Measurements from ENCODE around the gene KCNJ1. TPM values are rescaled to one million over a fixed set of nuclear protein-coding genes. Genes with fewer than 3 reads are reported as not detected.

KCNJ1 gene
- total and polyA plus RNA-seq, 2 donors (not counting 3 experiments of a cell fraction or from before 2014, with no cell fraction given), result not detected

GRCh38 chr11:128891913-128892398 is 24.9 kb upstream of the KCNJ1 start:
- CTCF ChIA-PET, result interaction anchor here (1.0 to 11.2 kb wide), 6 partner anchors 7 to 72 kb away, joined by 4 to 951 read pairs (median 17); no protein-coding TSS in a partner anchor
- H3K9me1 ChIP-seq (replicated peaks; ENCODE audit: control insufficient read depth, extremely low read depth, insufficient read depth, low read length), result no peaks in the 10 kb centered on the region
- H3K4me3 ChIP-seq (replicated peaks in 1 of 3; ENCODE audit: insufficient read depth in 1 of 3, low read depth in 1 of 3, low read length in 3 of 3), result no peak overlapping the region
- H3K9me3 ChIP-seq (replicated peaks; ENCODE audit: control insufficient read depth, insufficient read depth, low read length), result no peaks in the 10 kb centered on the region
- no peaks in the 10 kb centered on the region for H3K36me3 ChIP-seq (ENCODE audit: control insufficient read depth in 2 of 2, extremely low read depth in 1 of 2, insufficient read depth in 2 of 2, low read length in 2 of 2)
- H4K20me1 ChIP-seq (replicated peaks; ENCODE audit: control insufficient read depth, extremely low read depth, insufficient read depth, low read length), result no peaks in the 10 kb centered on the region
- H2AFZ ChIP-seq (ENCODE audit: low read depth, low read length), result no peak overlapping the region
- H3K4me2 ChIP-seq (ENCODE audit: insufficient read depth, low read length), result no peak overlapping the region
- H3K79me2 ChIP-seq (ENCODE audit: control insufficient read depth, insufficient read depth, low read length), result no peaks in the 10 kb centered on the region
- POLR2A ChIA-PET, result no interaction called here
- H3K27ac ChIP-seq (ENCODE audit: insufficient read depth, low read depth, low read length), result no peak overlapping the region
- no TSS peak for BruUV-seq (replicated peaks)
- TF ChIP-seq, protein P1, sequence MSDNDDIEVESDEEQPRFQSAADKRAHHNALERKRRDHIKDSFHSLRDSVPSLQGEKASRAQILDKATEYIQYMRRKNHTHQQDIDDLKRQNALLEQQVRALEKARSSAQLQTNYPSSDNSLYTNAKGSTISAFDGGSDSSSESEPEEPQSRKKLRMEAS (IDR thresholded peaks at IDR 0.05; ENCODE audit: insufficient read depth, insufficient read length), result no peak
- no peak for TF ChIP-seq EZH2 (IDR thresholded peaks at IDR 0.05; ENCODE audit: borderline replicate concordance, low read depth, low read length, severe bottlenecking)
- TF ChIP-seq POLR2A (IDR thresholded peaks at IDR 0.05; ENCODE audit: low read depth, low read length), result no peak
- no peak for TF ChIP-seq GATA2 (IDR thresholded peaks at IDR 0.05; ENCODE audit: insufficient read depth, insufficient read length, low read depth, low read length)
- TF ChIP-seq POLR2AphosphoS5 (IDR thresholded peaks at IDR 0.05; ENCODE audit: insufficient read depth, low read depth, low read length), result no peak
- no peak for TF ChIP-seq FOS (IDR thresholded peaks at IDR 0.05; ENCODE audit: borderline replicate concordance, insufficient read depth, low read length)
- TF ChIP-seq MYC (IDR thresholded peaks at IDR 0.05; ENCODE audit: low read depth, low read length), result no peak
- no peak for TF ChIP-seq CTCF (IDR thresholded peaks at IDR 0.05; ENCODE audit: extremely low read depth in 1 of 2, insufficient read depth in 1 of 2, low read depth in 1 of 2, low read length in 2 of 2)
- TF ChIP-seq JUN (IDR thresholded peaks at IDR 0.05; ENCODE audit: borderline replicate concordance, insufficient read depth, insufficient read length, low read depth), result no peak
- H3K9ac ChIP-seq (replicated peaks; ENCODE audit: extremely low read depth, insufficient read depth, low read length), result no peak overlapping the region
- intact Hi-C loops (cut with micrococcal nuclease) (no loop called here), dilution Hi-C loops (cut with MboI; ENCODE audit: extremely low pct_ligation_motif_present, low sequenced_read_pairs) (no loop called here)
- FAIRE-seq (no peak), DNase-seq (ENCODE audit: low read depth, low spot score) (no peak)
- peaks cover 31 to 32% of the 10 kb centered on the region in 2 experiments for H3K27me3 ChIP-seq (ENCODE audit: control insufficient read depth in 2 of 2, insufficient read depth in 2 of 2, low read length in 2 of 2)
- peaks cover 5% of the 10 kb centered on the region for H3K4me1 ChIP-seq (ENCODE audit: control insufficient read depth, extremely low read depth, insufficient read depth, low read length)
